Measurements from ENCODE around the gene FSD2.
A peak's percentile ranks its signal among the peaks of the same experiment; 100 is the strongest.
"Not testable (repeated sequence)": the region's sequence is repeated elsewhere in the genome, so short reads cannot be mapped to it uniquely, and the experiment has no call there.

The FSD2 gene

GRCh38 chr15:82739086-82739485 lies 66.8 kb downstream of the FSD2 start:
- H3K4me3 Mint-ChIP-seq: no peak overlapping the region
- H3K27ac Mint-ChIP-seq (ENCODE audit: low read depth): no peak overlapping the region
- H3K9me3 Mint-ChIP-seq: no peaks in the 10 kb centered on the region
- no peak for ATAC-seq (replicated peaks; ENCODE audit: extremely low read depth, poor library complexity, severe bottlenecking)
- no peak for DNase-seq (ENCODE audit: low spot score in 2 of 2)
- peaks cover 13% of the 10 kb centered on the region for H3K36me3 Mint-ChIP-seq (ENCODE audit: insufficient read depth)
- no peaks in the 10 kb centered on the region for H3K4me1 Mint-ChIP-seq
- H3K27me3 Mint-ChIP-seq: no peaks in the 10 kb centered on the region

- no peak for ATAC-seq (replicated peaks; ENCODE audit: extremely low read depth, poor library complexity, severe bottlenecking)
- Mint-ChIP-seq H3K9me3 (no peaks in the 10 kb centered on the region), H3K27me3 (no peaks in the 10 kb centered on the region), H3K4me1 (no peaks in the 10 kb centered on the region), H3K36me3 (ENCODE audit: insufficient read depth) (peaks cover 10% of the 10 kb centered on the region), H3K4me3 (no peak overlapping the region), H3K27ac (ENCODE audit: low read depth) (no peak overlapping the region)
- no peak for DNase-seq (ENCODE audit: low spot score in 2 of 2)
These were observed 67.9 kb downstream of the FSD2 start for GRCh38 chr15:82737975-82738374.

- Mint-ChIP-seq H3K9me3 (no peaks in the 10 kb centered on the region), H3K27me3 (no peaks in the 10 kb centered on the region), H3K4me3 (no peak overlapping the region), H3K27ac (ENCODE audit: low read depth) (no peak overlapping the region), H3K4me1 (no peaks in the 10 kb centered on the region), H3K36me3 (ENCODE audit: insufficient read depth) (peaks cover 9% of the 10 kb centered on the region)
- ATAC-seq (replicated peaks; ENCODE audit: extremely low read depth, poor library complexity, severe bottlenecking) (no peak), DNase-seq (ENCODE audit: low spot score in 2 of 2) (no peak)
These were observed 74.3 kb downstream of the FSD2 start for GRCh38 chr15:82731527-82731926.

GRCh38 chr15:82730022-82730530 lies 75.8 kb downstream of the FSD2 start:
- ATAC-seq (replicated peaks; ENCODE audit: extremely low read depth, poor library complexity, severe bottlenecking) (no peak), DNase-seq (ENCODE audit: low spot score in 2 of 2) (no peak)
- Mint-ChIP-seq H3K27ac (ENCODE audit: low read depth) (no peak overlapping the region), H3K9me3 (no peaks in the 10 kb centered on the region), H3K27me3 (no peaks in the 10 kb centered on the region), H3K4me1 (no peaks in the 10 kb centered on the region), H3K36me3 (ENCODE audit: insufficient read depth) (peaks cover 5% of the 10 kb centered on the region), H3K4me3 (no peak overlapping the region)

- Mint-ChIP-seq H3K36me3 (ENCODE audit: insufficient read depth) (peaks cover 3% of the 10 kb centered on the region), H3K27ac (ENCODE audit: low read depth) (no peak overlapping the region), H3K9me3 (no peaks in the 10 kb centered on the region), H3K4me3 (no peak overlapping the region), H3K4me1 (no peaks in the 10 kb centered on the region), H3K27me3 (peaks cover 9% of the 10 kb centered on the region)
- no peak for ATAC-seq (replicated peaks; ENCODE audit: extremely low read depth, poor library complexity, severe bottlenecking)
- no peak for DNase-seq (ENCODE audit: low spot score in 2 of 2)
These were observed 79.1 kb downstream of the FSD2 start for GRCh38 chr15:82726816-82727215.

GRCh38 chr15:82715003-82715402 lies 90.9 kb downstream of the FSD2 start:
- Mint-ChIP-seq H3K9me3 (no peaks in the 10 kb centered on the region), H3K4me3 (no peak overlapping the region), H3K4me1 (no peaks in the 10 kb centered on the region), H3K36me3 (ENCODE audit: insufficient read depth) (peaks cover 4% of the 10 kb centered on the region), H3K27me3 (peaks cover 76% of the 10 kb centered on the region), H3K27ac (ENCODE audit: low read depth) (no peak overlapping the region)
- no peak for ATAC-seq (replicated peaks; ENCODE audit: extremely low read depth, poor library complexity, severe bottlenecking)
- DNase-seq (ENCODE audit: low spot score in 2 of 2): no peak

GRCh38 chr15:82714016-82714415 lies 91.9 kb downstream of the FSD2 start:
- DNase-seq (ENCODE audit: low spot score in 2 of 2) (no peak), ATAC-seq (replicated peaks; ENCODE audit: extremely low read depth, poor library complexity, severe bottlenecking) (no peak)
- no peak overlapping the region for H3K4me3 Mint-ChIP-seq
- peaks cover 76% of the 10 kb centered on the region for H3K27me3 Mint-ChIP-seq
- H3K27ac Mint-ChIP-seq (ENCODE audit: low read depth): no peak overlapping the region
- no peaks in the 10 kb centered on the region for H3K9me3 Mint-ChIP-seq
- H3K4me1 Mint-ChIP-seq: no peaks in the 10 kb centered on the region
- H3K36me3 Mint-ChIP-seq (ENCODE audit: insufficient read depth): peaks cover 4% of the 10 kb centered on the region

GRCh38 chr15:82712036-82712435 lies 93.8 kb downstream of the FSD2 start:
- Mint-ChIP-seq H3K9me3 (no peaks in the 10 kb centered on the region), H3K4me1 (no peaks in the 10 kb centered on the region), H3K36me3 (ENCODE audit: insufficient read depth) (peaks cover 4% of the 10 kb centered on the region), H3K4me3 (no peak overlapping the region), H3K27ac (ENCODE audit: low read depth) (no peak overlapping the region), H3K27me3 (peaks cover 64% of the 10 kb centered on the region)
- ATAC-seq (replicated peaks; ENCODE audit: extremely low read depth, poor library complexity, severe bottlenecking) (no peak), DNase-seq (ENCODE audit: low spot score in 2 of 2) (no peak)

- Mint-ChIP-seq H3K9me3 (no peaks in the 10 kb centered on the region), H3K4me1 (no peaks in the 10 kb centered on the region), H3K4me3 (peak overlapping the region; percentile 33), H3K27me3 (peaks cover 58% of the 10 kb centered on the region), H3K27ac (ENCODE audit: low read depth) (no peak overlapping the region), H3K36me3 (ENCODE audit: insufficient read depth) (peaks cover 4% of the 10 kb centered on the region)
- ATAC-seq (replicated peaks; ENCODE audit: extremely low read depth, poor library complexity, severe bottlenecking): no peak
- no peak for DNase-seq (ENCODE audit: low spot score in 2 of 2)
These were observed 94.9 kb downstream of the FSD2 start for GRCh38 chr15:82710926-82711490.

GRCh38 chr15:82710208-82710555 lies 95.7 kb downstream of the FSD2 start:
- ATAC-seq (replicated peaks; ENCODE audit: extremely low read depth, poor library complexity, severe bottlenecking): no peak
- Mint-ChIP-seq H3K27me3 (peaks cover 50% of the 10 kb centered on the region), H3K4me3 (peak overlapping the region; percentile 58), H3K27ac (ENCODE audit: low read depth) (no peak overlapping the region), H3K9me3 (no peaks in the 10 kb centered on the region), H3K36me3 (ENCODE audit: insufficient read depth) (peaks cover 4% of the 10 kb centered on the region), H3K4me1 (no peaks in the 10 kb centered on the region)
- DNase-seq (ENCODE audit: low spot score in 2 of 2): no peak

- H3K4me1 Mint-ChIP-seq: no peaks in the 10 kb centered on the region
- H3K4me3 Mint-ChIP-seq: peak within 1 kb of the TSS; percentile 58
- DNase-seq (ENCODE audit: low spot score in 2 of 2): peak; percentile 32 to 43
- no peaks in the 10 kb centered on the region for H3K9me3 Mint-ChIP-seq
- peaks cover 4% of the 10 kb centered on the region for H3K36me3 Mint-ChIP-seq (ENCODE audit: insufficient read depth)
- ATAC-seq (replicated peaks; ENCODE audit: extremely low read depth, poor library complexity, severe bottlenecking): peak; percentile 87
- H3K27ac Mint-ChIP-seq (ENCODE audit: low read depth): no peak within 1 kb of the TSS
- H3K27me3 Mint-ChIP-seq: peaks cover 44% of the 10 kb centered on the region
These were observed 96.3 kb downstream of the FSD2 start, which contains the start of gene AP3B2 for GRCh38 chr15:82709421-82710207. AP3B2 (minus strand) TSS chr15:82709875; CDS start chr15:82709706, 169 bp downstream.

GRCh38 chr15:82709081-82709420 lies 96.8 kb downstream of the FSD2 start:
- Mint-ChIP-seq H3K27me3 (peaks cover 39% of the 10 kb centered on the region), H3K9me3 (no peaks in the 10 kb centered on the region), H3K36me3 (ENCODE audit: insufficient read depth) (peaks cover 4% of the 10 kb centered on the region), H3K4me3 (no peak overlapping the region), H3K4me1 (no peaks in the 10 kb centered on the region), H3K27ac (ENCODE audit: low read depth) (no peak overlapping the region)
- DNase-seq (ENCODE audit: low spot score in 2 of 2): no peak
- no peak for ATAC-seq (replicated peaks; ENCODE audit: extremely low read depth, poor library complexity, severe bottlenecking)

GRCh38 chr15:82705856-82706255 lies 100.0 kb downstream of the FSD2 start:
- not testable (repeated sequence) for DNase-seq (ENCODE audit: low spot score in 2 of 2); H3K9me3 Mint-ChIP-seq; ATAC-seq (replicated peaks; ENCODE audit: extremely low read depth, poor library complexity, severe bottlenecking); H3K4me1 Mint-ChIP-seq; H3K27me3 Mint-ChIP-seq; H3K27ac Mint-ChIP-seq (ENCODE audit: low read depth); H3K36me3 Mint-ChIP-seq (ENCODE audit: insufficient read depth); H3K4me3 Mint-ChIP-seq
